GM23248 (cell line): ENCODE data around the gene GLB1L3.

Source experiments
- EZH2 ChIP-seq: fragments of 200-600 bp; sonication (generic); IDR thresholded peaks from 2 replicates; pipeline ENCODE4 v1.6.1; 2018; ENCODE audit warnings: antibody characterized with exemption, mild to moderate bottlenecking; ENCODE audit not compliant: insufficient read depth, poor library complexity, severe bottlenecking
- EZH2phosphoT487 ChIP-seq: fragments of 200-600 bp; sonication (generic); IDR thresholded peaks from 2 replicates; pipeline ENCODE4 v1.6.1; 2018; ENCODE audit warnings: antibody characterized with exemption, moderate library complexity, mild to moderate bottlenecking, low read depth; ENCODE audit not compliant: insufficient read depth

DNA sequence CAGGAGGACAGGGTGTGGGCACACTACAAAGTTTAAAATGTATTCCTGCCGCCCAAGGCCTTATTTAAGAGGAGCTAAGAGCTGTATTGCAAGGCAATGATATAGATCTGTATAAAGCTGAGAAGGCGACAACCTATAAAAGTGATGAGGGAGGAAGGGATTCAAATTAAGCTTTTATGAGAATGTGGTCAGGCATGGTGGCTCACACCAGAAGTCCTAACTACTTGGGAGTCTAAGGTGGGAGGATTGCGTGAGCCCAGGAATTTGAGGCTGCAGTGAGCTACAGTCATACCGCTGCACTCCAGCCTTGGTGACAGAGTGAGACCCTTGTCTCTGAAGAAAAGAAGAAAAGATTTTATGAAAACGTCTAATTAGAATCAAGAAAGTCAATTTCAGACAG, 9.7 kb upstream of the GLB1L3 start:
- TF ChIP-seq EZH2 (no peak), EZH2phosphoT487 (no peak)
